Activated T-helper 2 cell treated with anti-CD3 and anti-CD28 coated beads, Interferon-gamma antibody, Interleukin-2, Interleukin-4, amounts not matched to agents 10 μg/mL and 5 μg/mL and 100 μg/mL, durations not matched to agents 14 hours and 24 hours and 36 hours (primary cell): ENCODE results near the gene GPR17. TPM values are rescaled to one million over a fixed set of nuclear protein-coding genes. Genes with fewer than 3 reads are reported as not detected.

ENCODE experiments used
- DNase-seq: peaks from one replicate; pipeline ENCODE4 v3.0.0; 2021; ENCODE audit warnings: low spot score
- H3K27ac Mint-ChIP-seq: one replicate; pipeline ENCODE4 v1.8.0; 2021; ENCODE audit warnings: mixed read lengths
- H3K27me3 Mint-ChIP-seq: one replicate; pipeline ENCODE4 v1.8.0; 2021; ENCODE audit warnings: low read depth, mixed read lengths
- H3K36me3 Mint-ChIP-seq: one replicate; pipeline ENCODE4 v1.8.0; 2021; ENCODE audit warnings: low read depth, mixed read lengths
- H3K4me1 Mint-ChIP-seq: one replicate; pipeline ENCODE4 v1.8.0; 2021; ENCODE audit warnings: low read depth, mixed read lengths
- H3K4me3 Mint-ChIP-seq: one replicate; pipeline ENCODE4 v1.8.0; 2021; ENCODE audit warnings: low read depth, mild to moderate bottlenecking, moderate library complexity, mixed read lengths
- H3K9me3 Mint-ChIP-seq: one replicate; pipeline ENCODE4 v1.8.0; 2021; ENCODE audit warnings: mixed read lengths
- intact Hi-C: fragments of 100-400 bp; cut with micrococcal nuclease; formaldehyde crosslinking; loops from one replicate; pipeline ENCODE4 v1.15.1; 2023
- total RNA-seq: library from RNA; stranded (reverse); gene quantifications from 2 replicates; pipeline ENCODE4 v1.2.3, GENCODE V29; 2022

The GPR17 gene
- total RNA-seq, 1 donor from 2014 or later = not detected

GRCh38 chr2:127651381-127651809 is 5.4 kb downstream of the GPR17 start:
- Mint-ChIP-seq H3K9me3 (no peaks in the 10 kb centered on the region), H3K27ac (no peak overlapping the region), H3K4me1 (peaks cover 5% of the 10 kb centered on the region), H3K4me3 (no peak overlapping the region), H3K27me3 (no peaks in the 10 kb centered on the region), H3K36me3 (no peaks in the 10 kb centered on the region)
- intact Hi-C loops = no loop called here
- DNase-seq = no peak

- DNase-seq = no peak
- intact Hi-C loops = no loop called here
- no peaks in the 10 kb centered on the region for H3K36me3 Mint-ChIP-seq
- no peak overlapping the region for H3K4me3 Mint-ChIP-seq
- H3K4me1 Mint-ChIP-seq = peaks cover 3% of the 10 kb centered on the region
- H3K9me3 Mint-ChIP-seq = no peaks in the 10 kb centered on the region
- H3K27me3 Mint-ChIP-seq = no peaks in the 10 kb centered on the region
- no peak overlapping the region for H3K27ac Mint-ChIP-seq
Observed at GRCh38 chr2:127651971-127652550, 6.1 kb downstream of the GPR17 start.

DNA sequence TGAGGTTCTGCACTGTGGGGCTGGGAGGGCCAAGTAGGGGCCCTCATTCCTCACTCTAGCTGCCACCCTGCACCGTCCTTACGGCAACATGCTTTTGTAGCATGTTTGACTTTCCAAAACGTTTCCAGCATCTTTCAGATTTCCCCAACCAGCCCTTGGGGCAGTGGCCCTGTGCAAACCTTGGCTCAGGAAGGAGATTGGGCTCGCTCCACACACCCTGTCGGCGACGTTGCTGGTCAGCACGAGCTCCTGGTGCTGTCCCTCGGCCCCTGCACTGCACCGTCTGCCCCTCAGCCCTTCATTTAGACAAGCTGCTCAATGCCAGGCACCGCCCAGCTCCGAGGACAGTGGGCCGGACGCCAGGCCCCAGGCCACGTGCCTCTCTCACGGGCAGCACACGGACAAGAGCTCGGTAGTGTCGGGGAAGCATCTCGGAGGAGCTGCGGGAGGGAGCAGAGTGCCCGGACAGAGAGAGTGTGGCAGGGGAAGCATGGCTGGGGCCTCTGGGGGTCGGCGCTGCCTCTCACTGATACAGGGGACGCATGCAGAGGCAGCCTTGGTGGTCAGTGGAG is 6.9 kb downstream of the GPR17 start:
- intact Hi-C loops = no loop called here

GRCh38 chr2:127653421-127654083 is 7.6 kb downstream of the GPR17 start:
- no peaks in the 10 kb centered on the region for H3K9me3 Mint-ChIP-seq
- no peak for DNase-seq
- no peak overlapping the region for H3K27ac Mint-ChIP-seq
- H3K27me3 Mint-ChIP-seq = no peaks in the 10 kb centered on the region
- no peaks in the 10 kb centered on the region for H3K36me3 Mint-ChIP-seq
- no peak overlapping the region for H3K4me3 Mint-ChIP-seq
- intact Hi-C loops = no loop called here
- H3K4me1 Mint-ChIP-seq = peaks cover 3% of the 10 kb centered on the region

More for the DNA sequence above, 6.9 kb downstream of the GPR17 start:
- no peak overlapping the region for H3K4me3 Mint-ChIP-seq
- no peak for DNase-seq
- peaks cover 3% of the 10 kb centered on the region for H3K4me1 Mint-ChIP-seq
- H3K27me3 Mint-ChIP-seq = no peaks in the 10 kb centered on the region
- H3K27ac Mint-ChIP-seq = no peak overlapping the region
- no peaks in the 10 kb centered on the region for H3K36me3 Mint-ChIP-seq
- H3K9me3 Mint-ChIP-seq = no peaks in the 10 kb centered on the region

- no peaks in the 10 kb centered on the region for H3K9me3 Mint-ChIP-seq
- H3K4me1 Mint-ChIP-seq = peaks cover 3% of the 10 kb centered on the region
- no peaks in the 10 kb centered on the region for H3K36me3 Mint-ChIP-seq
Observed at GRCh38 chr2:127654084-127654837, 8.3 kb downstream of the GPR17 start.

GRCh38 chr2:127654838-127655175 is 8.9 kb downstream of the GPR17 start:
- intact Hi-C loops = no loop called here
- H3K27me3 Mint-ChIP-seq = peaks cover under 1% of the 10 kb centered on the region
- no peak for DNase-seq
- H3K4me3 Mint-ChIP-seq = no peak overlapping the region
- no peaks in the 10 kb centered on the region for H3K9me3 Mint-ChIP-seq
- H3K4me1 Mint-ChIP-seq = peaks cover 1% of the 10 kb centered on the region
- no peak overlapping the region for H3K27ac Mint-ChIP-seq
- no peaks in the 10 kb centered on the region for H3K36me3 Mint-ChIP-seq

More at GRCh38 chr2:127654084-127654837, 8.3 kb downstream of the GPR17 start:
- Mint-ChIP-seq H3K4me3 (no peak overlapping the region), H3K27ac (no peak overlapping the region), H3K27me3 (no peaks in the 10 kb centered on the region)
- intact Hi-C loops = no loop called here
- no peak for DNase-seq

DNA sequence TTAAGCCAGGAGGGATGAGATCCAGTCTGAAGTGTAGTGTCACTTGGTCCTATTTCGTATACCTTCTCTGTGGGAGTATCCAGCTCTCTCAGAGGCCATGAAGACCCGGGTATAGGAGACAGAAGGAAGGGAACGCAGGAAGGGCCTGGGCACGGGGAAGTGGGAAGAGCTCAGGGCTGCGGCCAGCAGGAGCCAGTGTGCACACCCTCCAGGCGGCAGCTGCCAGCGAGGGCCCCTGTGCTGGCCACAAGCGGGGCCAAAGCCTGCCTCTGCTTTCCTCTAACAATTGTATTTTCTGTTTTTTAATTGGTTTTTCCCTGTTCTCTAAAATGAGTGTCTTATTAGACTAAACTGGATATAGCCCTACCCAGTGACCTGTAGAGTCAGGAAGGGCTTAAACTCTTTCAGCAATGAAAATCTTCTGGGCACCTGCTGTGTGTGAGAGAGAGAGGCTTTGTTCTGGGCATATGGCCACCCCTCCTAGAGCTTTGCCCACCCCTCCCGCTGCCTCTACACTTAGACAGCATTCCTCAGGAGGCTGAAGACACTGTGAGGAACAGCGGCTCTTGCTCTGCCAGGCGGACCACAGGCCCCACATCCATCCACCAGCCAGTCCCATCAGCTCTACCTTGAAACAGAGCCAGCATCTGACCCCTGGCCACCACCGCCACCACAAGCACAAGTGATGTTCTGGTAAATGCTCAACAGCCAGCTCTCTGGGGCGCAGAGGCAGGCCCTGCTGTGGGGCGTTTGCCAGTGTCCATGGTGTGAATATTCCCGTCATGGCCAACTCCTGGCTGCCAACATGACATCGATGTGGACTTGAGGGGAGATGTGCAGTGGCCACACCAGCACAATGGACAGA is 9.5 kb downstream of the GPR17 start:
- Mint-ChIP-seq H3K27me3 (peaks cover 1% of the 10 kb centered on the region), H3K4me3 (no peak overlapping the region), H3K27ac (no peak overlapping the region), H3K4me1 (peaks cover 3% of the 10 kb centered on the region), H3K9me3 (no peaks in the 10 kb centered on the region), H3K36me3 (no peaks in the 10 kb centered on the region)
- intact Hi-C loops = no loop called here
- no peak for DNase-seq

- Mint-ChIP-seq H3K27ac (no peak overlapping the region), H3K36me3 (no peaks in the 10 kb centered on the region), H3K9me3 (no peaks in the 10 kb centered on the region), H3K4me1 (peaks cover 3% of the 10 kb centered on the region), H3K27me3 (peaks cover 8% of the 10 kb centered on the region), H3K4me3 (no peak overlapping the region)
- intact Hi-C loops = no loop called here
- DNase-seq = no peak
Observed at GRCh38 chr2:127656569-127657231, 10.7 kb downstream of the GPR17 start.

GRCh38 chr2:127657232-127657595 is 11.3 kb downstream of the GPR17 start:
- Mint-ChIP-seq H3K4me1 (peaks cover 3% of the 10 kb centered on the region), H3K27ac (no peak overlapping the region), H3K9me3 (no peaks in the 10 kb centered on the region), H3K36me3 (no peaks in the 10 kb centered on the region), H3K4me3 (no peak overlapping the region), H3K27me3 (peaks cover 12% of the 10 kb centered on the region)
- intact Hi-C loops = no loop called here
- DNase-seq = no peak

DNA sequence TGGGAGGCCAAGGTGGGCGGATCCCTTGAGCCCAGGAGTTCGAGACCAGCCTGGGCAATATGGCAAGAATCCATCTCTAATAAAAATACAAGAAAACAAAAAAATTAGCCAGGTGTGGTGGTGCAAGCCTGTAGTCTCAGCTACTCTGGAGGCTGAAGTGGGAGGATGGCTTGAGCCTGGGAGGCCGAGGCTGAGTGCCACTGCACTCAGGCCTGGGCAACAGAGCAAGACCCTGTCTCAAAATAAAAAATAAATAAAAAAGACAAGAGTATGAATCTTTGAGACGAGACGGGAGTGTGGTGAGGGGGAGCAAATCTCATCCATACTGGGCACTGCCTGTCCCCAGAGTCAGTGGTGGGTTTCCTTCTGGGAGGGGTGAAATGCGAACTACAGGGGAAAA is 12.2 kb downstream of the GPR17 start:
- H3K4me1 Mint-ChIP-seq = peaks cover 3% of the 10 kb centered on the region
- no peaks in the 10 kb centered on the region for H3K9me3 Mint-ChIP-seq
- H3K4me3 Mint-ChIP-seq = no peak overlapping the region
- H3K27ac Mint-ChIP-seq = no peak overlapping the region
- peaks cover 18% of the 10 kb centered on the region for H3K27me3 Mint-ChIP-seq
- H3K36me3 Mint-ChIP-seq = no peaks in the 10 kb centered on the region
- no peak for DNase-seq
- intact Hi-C loops = no loop called here

DNA sequence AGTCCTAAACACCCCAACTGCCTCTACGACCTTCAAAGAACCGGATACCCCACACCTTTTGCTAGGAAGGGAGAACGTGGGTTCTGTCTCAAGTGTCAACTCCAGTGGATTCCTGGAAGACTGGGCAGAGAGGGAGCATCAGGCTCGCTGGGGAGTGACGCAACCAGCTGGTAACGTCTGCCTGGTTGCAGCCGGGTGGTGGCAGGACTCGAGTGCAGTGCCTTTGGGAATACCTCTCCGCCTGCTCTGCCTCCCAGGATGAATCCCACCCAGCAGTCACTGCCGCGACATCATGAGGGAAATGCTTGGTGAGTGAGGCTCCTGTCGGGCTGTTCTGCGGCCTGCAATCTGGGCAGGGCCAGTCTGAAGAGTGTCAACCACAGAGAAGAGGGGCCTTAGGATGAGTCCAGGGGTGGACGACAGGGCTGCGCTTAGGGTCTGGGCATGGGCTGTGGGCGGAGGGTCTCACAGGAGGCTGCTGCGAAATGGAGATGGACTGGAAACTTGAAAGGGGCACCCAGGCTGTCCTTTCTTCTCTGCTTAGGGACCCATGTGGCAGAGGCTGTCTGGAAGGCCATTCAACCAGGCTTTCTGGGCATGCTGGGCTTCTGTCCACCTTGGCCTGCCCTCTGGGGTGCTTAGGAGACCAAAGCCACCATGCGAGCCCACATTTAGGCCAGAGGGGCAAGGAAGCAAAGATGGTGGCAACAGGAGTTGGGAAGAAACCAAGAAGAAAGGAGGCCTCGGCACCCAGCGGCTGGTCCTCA is 12.9 kb downstream of the GPR17 start:
- H3K27me3 Mint-ChIP-seq = peaks cover 25% of the 10 kb centered on the region
- no peak overlapping the region for H3K27ac Mint-ChIP-seq
- no peaks in the 10 kb centered on the region for H3K36me3 Mint-ChIP-seq
- intact Hi-C loops = no loop called here
- no peak for DNase-seq
- no peaks in the 10 kb centered on the region for H3K9me3 Mint-ChIP-seq
- H3K4me3 Mint-ChIP-seq = no peak overlapping the region
- peaks cover 3% of the 10 kb centered on the region for H3K4me1 Mint-ChIP-seq
